HUES48 (cell line): Measurements from ENCODE around the gene FHAD1.

Source experiments
- H3K27ac ChIP-seq: one replicate; pipeline ENCODE4 v1.7.0; 2013; ENCODE audit warnings: low read depth, low read length, inconsistent platforms
- H3K27me3 ChIP-seq: 2 replicates; pipeline ENCODE4 v1.6.1; 2013; ENCODE audit warnings: mild to moderate bottlenecking, low read length; ENCODE audit not compliant: control insufficient read depth, insufficient read depth
- H3K36me3 ChIP-seq: 2 replicates; pipeline ENCODE4 v1.6.1; 2013; ENCODE audit warnings: low read length; ENCODE audit not compliant: control insufficient read depth, insufficient read depth
- H3K4me1 ChIP-seq: 2 replicates; pipeline ENCODE4 v1.6.1; 2013; ENCODE audit warnings: mild to moderate bottlenecking, low read length; ENCODE audit not compliant: control insufficient read depth, insufficient read depth
- H3K4me3 ChIP-seq: 2 replicates; pipeline ENCODE4 v1.5.1; 2013; ENCODE audit warnings: mild to moderate bottlenecking, low read depth, low read length
- H3K9ac ChIP-seq: 2 replicates; pipeline ENCODE4 v1.6.1; 2013; ENCODE audit warnings: mild to moderate bottlenecking, low read depth, low read length, moderate library complexity
- H3K9me3 ChIP-seq: 2 replicates; pipeline ENCODE4 v1.6.1; 2013; ENCODE audit warnings: low read length; ENCODE audit not compliant: control insufficient read depth, insufficient read depth

The FHAD1 gene

DNA sequence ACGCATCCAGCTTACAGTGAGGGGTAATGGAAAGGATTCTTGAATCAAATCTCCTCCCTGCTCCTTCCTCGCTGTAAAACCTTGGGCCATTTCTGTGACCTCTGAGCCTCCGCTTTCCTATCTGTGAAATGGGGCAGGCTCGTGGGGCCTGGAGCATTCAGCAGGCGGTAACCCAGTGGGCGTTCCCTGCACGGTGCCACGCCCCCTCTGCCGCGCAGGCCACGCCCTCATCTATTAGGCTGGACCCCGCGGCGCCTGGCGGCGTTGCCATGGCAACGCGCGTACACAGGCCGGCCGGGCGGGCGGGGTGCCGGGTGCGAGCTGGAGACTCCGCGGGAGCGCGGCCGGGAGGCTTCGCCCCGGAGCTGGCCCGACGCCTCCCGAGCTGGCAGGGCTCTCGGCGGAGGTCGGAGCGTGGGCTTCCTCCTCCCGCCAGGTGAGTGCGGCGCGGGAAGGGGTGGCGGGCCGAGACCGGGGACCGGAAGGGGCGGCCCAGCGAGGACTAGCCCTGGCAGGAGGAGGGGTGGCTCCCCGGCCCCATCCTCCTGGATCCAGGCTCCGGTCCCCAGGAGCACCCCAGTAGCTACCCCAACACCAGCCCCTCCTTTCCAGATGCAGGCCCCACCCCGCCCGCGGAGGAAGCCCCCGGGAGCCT, at the start of gene FHAD1:
Gene FHAD1, plus strand, starts transcription at position 264 of the 655 bp plus-strand sequence. CDS start 4,562 bp downstream, outside the sequence.
- Histone ChIP-seq H3K36me3 (no peaks in the 10 kb centered on the region), H3K4me1 (peaks cover 22% of the 10 kb centered on the region), H3K27me3 (no peaks in the 10 kb centered on the region), H3K4me3 (peak within 1 kb of the TSS; percentile 71), H3K9me3 (no peaks in the 10 kb centered on the region), H3K27ac (no peak within 1 kb of the TSS), H3K9ac (no peak within 1 kb of the TSS)

DNA sequence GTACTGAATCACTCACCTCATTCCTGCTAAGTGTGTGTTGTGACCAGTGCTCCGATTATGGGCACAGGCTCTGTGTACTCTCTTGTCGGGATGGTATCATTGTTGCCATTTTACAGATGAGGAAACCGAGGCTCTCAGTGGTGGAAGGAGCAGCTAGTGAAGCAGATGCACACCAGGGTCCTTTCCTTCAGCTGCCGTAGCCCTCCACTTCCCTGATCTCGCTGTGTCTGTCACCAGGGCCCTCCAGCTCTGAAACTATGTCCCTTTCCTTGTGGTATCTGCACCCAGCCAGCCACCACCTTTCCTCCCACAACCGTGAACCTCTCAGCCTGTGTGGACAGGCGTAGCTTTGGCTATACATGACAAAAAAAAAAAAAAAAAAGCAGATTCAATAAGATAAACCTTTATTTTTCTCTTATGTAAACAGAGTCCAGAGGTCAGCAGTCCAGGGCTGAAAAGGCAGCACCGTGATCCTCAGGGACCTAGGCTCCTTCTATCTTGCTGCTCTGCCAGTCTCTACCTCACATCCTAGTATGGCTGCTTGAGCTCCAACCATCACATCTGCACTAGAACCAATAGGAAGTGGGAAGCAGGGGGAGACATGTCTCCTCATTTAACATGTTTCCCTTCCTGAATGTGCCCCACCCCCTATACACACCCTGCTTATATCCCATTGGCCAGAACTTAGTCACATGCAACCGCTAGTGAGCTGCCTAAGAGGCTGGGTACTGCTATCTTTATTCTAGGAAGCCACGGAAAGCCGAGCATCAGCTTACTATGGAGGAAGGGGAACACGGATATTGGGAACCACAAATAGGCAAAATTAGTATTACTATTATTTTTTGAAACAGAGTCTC, 49.2 kb upstream of the FHAD1 start:
- Histone ChIP-seq H3K36me3 (no peaks in the 10 kb centered on the region), H3K27me3 (no peaks in the 10 kb centered on the region), H3K4me3 (no peak overlapping the region), H3K9ac (no peak overlapping the region), H3K27ac (peak overlapping the region; percentile 90), H3K9me3 (no peaks in the 10 kb centered on the region), H3K4me1 (peaks cover 33% of the 10 kb centered on the region)

DNA sequence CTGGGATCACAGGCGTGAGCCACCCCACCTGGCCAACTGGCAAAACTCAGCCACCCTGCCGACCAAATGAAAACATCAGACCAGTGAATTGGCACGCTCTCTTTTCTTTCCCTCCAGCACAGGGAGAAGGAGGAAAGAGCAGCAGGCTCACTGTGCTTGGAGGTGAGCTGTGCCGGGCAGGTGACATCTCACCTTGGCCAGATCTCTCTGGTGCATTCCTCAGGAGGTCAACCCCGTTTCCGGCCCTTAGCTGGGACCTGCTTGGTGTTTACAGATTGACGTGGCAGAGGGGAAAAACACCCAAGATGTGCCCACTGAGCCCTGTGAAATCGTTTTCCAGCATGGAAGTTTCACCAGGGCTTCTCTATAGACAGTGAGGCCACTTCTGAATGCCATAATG, 48.3 kb upstream of the FHAD1 start:
- Histone ChIP-seq H3K4me1 (peaks cover 33% of the 10 kb centered on the region), H3K36me3 (no peaks in the 10 kb centered on the region), H3K27me3 (no peaks in the 10 kb centered on the region), H3K9me3 (no peaks in the 10 kb centered on the region), H3K4me3 (no peak overlapping the region), H3K9ac (no peak overlapping the region), H3K27ac (no peak overlapping the region)

DNA sequence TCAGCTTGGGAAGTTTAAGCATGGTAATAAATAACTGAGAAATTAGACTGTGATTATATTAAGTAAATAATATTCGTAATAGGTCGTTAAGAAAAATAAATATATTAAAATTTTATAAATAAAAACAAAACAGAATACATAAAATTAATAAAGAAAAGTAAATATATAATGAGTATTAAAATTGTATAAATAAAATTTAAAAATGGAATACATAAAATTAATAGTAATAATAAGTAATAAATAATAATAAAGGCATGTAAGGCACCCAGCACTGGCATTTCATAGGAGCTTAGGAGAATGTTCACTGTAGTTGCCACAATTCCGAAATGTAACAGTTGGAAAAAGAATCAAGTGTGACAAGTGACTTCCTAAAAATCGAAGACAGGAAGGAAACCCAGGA, 45.8 kb upstream of the FHAD1 start:
- Histone ChIP-seq H3K9ac (no peak overlapping the region), H3K27me3 (no peaks in the 10 kb centered on the region), H3K4me1 (peaks cover 33% of the 10 kb centered on the region), H3K27ac (peak overlapping the region; percentile 14), H3K36me3 (no peaks in the 10 kb centered on the region), H3K4me3 (no peak overlapping the region), H3K9me3 (no peaks in the 10 kb centered on the region)

DNA sequence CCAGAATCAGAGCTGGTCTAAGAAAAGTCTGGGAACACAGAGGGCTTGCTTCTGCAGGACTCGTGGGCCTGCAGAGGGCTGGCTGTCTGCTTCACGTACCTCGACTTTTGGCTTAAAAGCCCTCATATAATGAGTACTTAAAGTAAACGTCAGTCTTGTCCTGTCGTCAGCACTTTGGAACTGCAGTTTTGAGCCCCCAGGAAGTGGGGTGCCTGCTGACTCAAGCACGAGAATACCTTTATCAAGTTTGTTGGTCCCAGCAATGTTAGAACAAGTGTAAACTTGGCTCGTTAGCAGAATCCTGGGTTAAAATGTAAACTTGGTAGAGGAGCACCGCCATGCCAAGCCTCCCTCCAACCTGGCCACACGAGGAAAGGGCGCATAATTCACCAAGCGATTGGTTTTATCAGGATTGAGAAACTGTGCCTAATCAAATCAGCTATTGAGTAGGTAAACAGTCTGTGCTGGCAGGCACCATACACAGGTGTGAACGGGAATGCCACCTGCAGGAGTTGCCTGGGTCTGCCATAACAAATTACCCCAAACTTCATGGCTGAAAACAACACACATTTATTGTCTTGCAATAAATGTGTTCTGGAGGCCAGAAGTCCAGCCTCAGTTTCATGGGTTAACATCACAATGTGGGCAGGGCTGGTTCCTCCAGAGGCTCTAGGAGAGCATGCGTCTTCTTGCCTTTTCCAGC, 45.0 kb upstream of the FHAD1 start:
- no peak overlapping the region for H3K9ac ChIP-seq

DNA sequence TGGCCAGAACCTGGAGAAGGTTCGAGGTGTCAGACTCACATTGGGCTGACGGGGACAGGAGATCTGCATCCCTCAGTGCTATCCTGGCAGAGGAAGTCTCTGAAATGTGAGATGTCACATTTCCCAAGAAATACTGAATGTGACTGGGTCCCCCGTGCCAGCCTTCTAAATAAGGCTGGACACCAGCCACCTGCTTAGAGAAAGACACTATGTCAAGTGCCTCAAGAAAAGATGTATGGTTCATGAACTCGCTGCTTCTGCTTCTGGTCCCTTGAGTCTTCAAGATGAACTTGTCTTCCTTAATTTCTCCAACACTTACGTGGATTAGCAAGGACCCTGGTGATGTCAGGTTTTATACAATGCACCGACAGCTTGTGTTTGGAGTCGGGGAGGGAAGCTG, 42.1 kb upstream of the FHAD1 start:
- Histone ChIP-seq H3K27ac (no peak overlapping the region), H3K9ac (no peak overlapping the region), H3K36me3 (no peaks in the 10 kb centered on the region), H3K9me3 (no peaks in the 10 kb centered on the region), H3K4me1 (peaks cover 38% of the 10 kb centered on the region), H3K4me3 (no peak overlapping the region), H3K27me3 (no peaks in the 10 kb centered on the region)

More for the DNA sequence above, 45.0 kb upstream of the FHAD1 start:
- H3K27ac ChIP-seq = no peak overlapping the region
- no peaks in the 10 kb centered on the region for H3K9me3 ChIP-seq
- H3K36me3 ChIP-seq = no peaks in the 10 kb centered on the region
- H3K4me1 ChIP-seq = peaks cover 33% of the 10 kb centered on the region
- H3K27me3 ChIP-seq = no peaks in the 10 kb centered on the region
- no peak overlapping the region for H3K4me3 ChIP-seq

DNA sequence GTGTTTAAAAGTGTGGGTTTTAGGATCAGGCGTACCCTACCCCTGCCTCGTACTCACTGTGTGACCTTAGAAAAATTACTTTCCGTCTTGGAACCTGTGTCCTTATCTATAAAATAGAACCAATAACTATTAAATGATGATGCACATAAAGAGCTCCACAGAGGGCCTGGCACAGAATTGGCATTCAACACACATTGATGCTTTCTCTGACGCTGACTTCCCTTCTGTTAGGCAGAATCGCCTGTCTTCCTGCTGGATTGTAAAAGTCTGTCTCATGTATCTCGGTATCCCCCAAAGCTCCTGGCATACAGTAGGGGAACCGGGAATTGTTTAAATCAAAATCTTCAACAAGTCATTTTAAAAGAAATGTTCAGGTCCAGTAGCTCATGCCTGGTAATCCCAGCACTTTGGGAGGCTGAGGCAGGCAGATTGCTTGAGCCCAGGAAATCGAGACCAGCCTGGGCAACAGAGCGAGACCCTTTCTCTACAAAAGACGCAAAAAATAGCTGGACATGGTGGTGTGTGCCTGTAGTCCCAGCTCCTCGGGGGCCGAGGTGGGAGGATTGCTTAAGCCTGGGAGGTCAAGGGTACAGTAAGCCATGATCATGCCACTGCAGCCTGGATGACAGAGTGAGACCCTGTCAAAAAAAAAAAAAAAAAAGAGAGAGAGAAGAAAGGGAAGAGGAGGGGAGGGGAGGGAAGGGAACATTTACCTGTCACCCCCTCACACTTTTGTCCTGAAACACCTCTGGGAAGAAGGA, 41.3 kb upstream of the FHAD1 start:
- Histone ChIP-seq H3K4me1 (peaks cover 32% of the 10 kb centered on the region), H3K27me3 (no peaks in the 10 kb centered on the region), H3K27ac (peak overlapping the region; percentile 89), H3K36me3 (no peaks in the 10 kb centered on the region), H3K4me3 (peak overlapping the region; percentile 31; the same call in 1 of the 2 replicates), H3K9me3 (no peaks in the 10 kb centered on the region), H3K9ac (no peak overlapping the region)

DNA sequence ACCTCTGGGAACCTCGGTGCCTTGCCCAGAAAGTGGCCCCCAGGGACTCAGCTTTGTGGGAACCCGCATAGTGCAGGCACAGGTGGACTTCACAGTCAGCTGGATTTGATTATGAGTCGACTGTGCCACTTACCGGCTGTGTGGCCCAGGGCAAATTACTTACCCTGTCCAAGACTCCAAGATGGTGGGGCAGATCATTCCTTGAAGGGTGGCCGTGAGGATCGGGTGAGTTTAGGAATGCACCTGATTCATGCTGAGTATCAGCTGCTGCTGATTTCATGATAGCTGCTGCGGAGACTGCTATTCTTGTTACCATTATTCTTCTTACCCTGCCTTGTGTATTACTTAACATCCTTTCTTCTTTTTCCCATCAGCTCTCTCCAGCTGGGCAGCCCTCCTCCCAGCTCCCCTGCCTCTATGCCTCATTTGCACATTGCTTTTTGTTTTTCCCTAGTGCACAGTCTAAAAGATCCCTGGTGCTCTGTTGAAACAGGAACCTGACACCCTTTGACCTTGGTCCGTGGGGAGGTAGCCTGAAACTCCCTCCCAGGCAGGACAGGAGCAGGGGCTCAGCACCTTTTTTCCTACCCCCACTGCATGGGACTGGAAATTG, 40.5 kb upstream of the FHAD1 start:
- H3K9ac ChIP-seq = no peak overlapping the region
- H3K9me3 ChIP-seq = no peaks in the 10 kb centered on the region
- no peaks in the 10 kb centered on the region for H3K27me3 ChIP-seq
- no peaks in the 10 kb centered on the region for H3K36me3 ChIP-seq
- peak overlapping the region; percentile 31 for H3K4me3 ChIP-seq
- peaks cover 30% of the 10 kb centered on the region for H3K4me1 ChIP-seq
- H3K27ac ChIP-seq = peak overlapping the region; percentile 89

DNA sequence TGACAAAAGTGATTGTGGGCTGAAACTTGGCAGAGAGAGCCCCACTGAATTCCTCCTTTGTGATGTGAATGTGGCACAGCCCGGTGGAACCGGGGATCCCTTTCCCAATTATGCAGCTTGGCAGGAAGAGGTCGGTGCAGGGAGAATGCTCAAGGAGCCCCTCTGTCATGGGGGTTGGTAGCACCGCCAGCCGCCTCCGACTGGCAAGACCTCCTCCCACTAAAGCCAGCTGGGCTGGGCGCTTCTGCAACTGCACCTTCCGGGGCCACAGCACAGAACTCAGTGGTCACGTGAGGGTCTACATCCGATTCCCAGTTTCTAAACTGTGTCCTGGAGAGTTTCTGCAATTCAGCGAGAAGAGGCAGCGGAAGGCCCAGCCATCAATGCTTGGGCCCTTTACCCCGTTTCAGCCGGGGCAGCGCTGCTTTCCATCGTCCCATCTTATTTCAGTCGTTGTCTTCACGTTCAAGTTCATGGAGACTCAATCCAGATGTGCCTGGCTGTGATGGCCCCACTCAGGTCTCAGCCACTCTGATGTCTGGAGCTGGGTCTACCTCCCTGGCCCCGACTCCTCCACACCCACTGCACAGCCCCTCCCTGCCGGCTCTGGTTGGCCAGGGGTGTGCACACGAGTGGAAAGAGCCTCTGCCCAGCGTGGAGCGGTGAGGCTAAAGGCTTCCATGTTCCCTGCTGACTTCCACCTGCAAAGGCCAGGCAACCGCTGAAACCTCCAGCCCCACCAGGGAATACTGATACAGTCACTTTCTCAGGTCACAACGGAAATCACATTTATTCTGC, 39.8 kb upstream of the FHAD1 start:
- H3K27ac ChIP-seq = peak overlapping the region; percentile 89
- H3K9me3 ChIP-seq = no peaks in the 10 kb centered on the region
- H3K4me1 ChIP-seq = peaks cover 24% of the 10 kb centered on the region
- no peaks in the 10 kb centered on the region for H3K36me3 ChIP-seq
- no peaks in the 10 kb centered on the region for H3K27me3 ChIP-seq
- H3K4me3 ChIP-seq = peak overlapping the region; percentile 31
- no peak overlapping the region for H3K9ac ChIP-seq
